Hematopoietic multipotent progenitor cell treated with erythropoietin and hydrocortisone succinate and interleukin-3 and kit ligand, for 15 days (in vitro differentiated cells): Measurements from ENCODE around the gene SHCBP1L.

ENCODE experiments used
- DNase-seq: peaks from one replicate; pipeline ENCODE4 v3.0.0-alpha.2; 2015; ENCODE audit warnings: low spot score

The SHCBP1L gene

GRCh38 chr1:182952677-182953444 is at the start of gene SHCBP1L:
TSS of gene SHCBP1L (minus strand) at chr1:182953166. CDS start at chr1:182953133, 33 bp downstream.
- no peak for DNase-seq

GRCh38 chr1:183002267-183002666 is 49.3 kb upstream of the SHCBP1L start:
- DNase-seq = no peak

- no peak for DNase-seq
These were observed 47.4 kb upstream of the SHCBP1L start for GRCh38 chr1:183000167-183000962.

GRCh38 chr1:182998482-182998881 is 45.5 kb upstream of the SHCBP1L start:
- DNase-seq = no peak

- no peak for DNase-seq
These were observed 43.9 kb upstream of the SHCBP1L start for GRCh38 chr1:182996816-182997215.

GRCh38 chr1:182995894-182996293 is 42.9 kb upstream of the SHCBP1L start:
- no peak for DNase-seq

GRCh38 chr1:182993746-182994145 is 40.8 kb upstream of the SHCBP1L start:
- DNase-seq = no peak

- DNase-seq = no peak
These were observed 37.6 kb upstream of the SHCBP1L start for GRCh38 chr1:182990413-182991144.

GRCh38 chr1:182985876-182986275 is 32.9 kb upstream of the SHCBP1L start:
- no peak for DNase-seq

- DNase-seq = no peak
These were observed 31.7 kb upstream of the SHCBP1L start for GRCh38 chr1:182984621-182985020.

- no peak for DNase-seq
These were observed 31.2 kb upstream of the SHCBP1L start for GRCh38 chr1:182984138-182984537.

- no peak for DNase-seq
These were observed 25.3 kb upstream of the SHCBP1L start for GRCh38 chr1:182978151-182978853.

- DNase-seq = no peak
These were observed 24.5 kb upstream of the SHCBP1L start for GRCh38 chr1:182977480-182977879.

GRCh38 chr1:182974506-182975191 is 21.7 kb upstream of the SHCBP1L start:
- no peak for DNase-seq

GRCh38 chr1:182972829-182973228 is 19.9 kb upstream of the SHCBP1L start:
- no peak for DNase-seq

- no peak for DNase-seq
These were observed 19.3 kb upstream of the SHCBP1L start for GRCh38 chr1:182972231-182972630.

GRCh38 chr1:182971219-182971618 is 18.3 kb upstream of the SHCBP1L start:
- no peak for DNase-seq

- DNase-seq = no peak
These were observed 16.1 kb upstream of the SHCBP1L start for GRCh38 chr1:182968836-182969734.

GRCh38 chr1:182968151-182968741 is 15.3 kb upstream of the SHCBP1L start:
- no peak for DNase-seq

GRCh38 chr1:182965861-182966260 is 12.9 kb upstream of the SHCBP1L start:
- no peak for DNase-seq
